ENCODE measurements around the gene SDK2.

The SDK2 gene

DNA sequence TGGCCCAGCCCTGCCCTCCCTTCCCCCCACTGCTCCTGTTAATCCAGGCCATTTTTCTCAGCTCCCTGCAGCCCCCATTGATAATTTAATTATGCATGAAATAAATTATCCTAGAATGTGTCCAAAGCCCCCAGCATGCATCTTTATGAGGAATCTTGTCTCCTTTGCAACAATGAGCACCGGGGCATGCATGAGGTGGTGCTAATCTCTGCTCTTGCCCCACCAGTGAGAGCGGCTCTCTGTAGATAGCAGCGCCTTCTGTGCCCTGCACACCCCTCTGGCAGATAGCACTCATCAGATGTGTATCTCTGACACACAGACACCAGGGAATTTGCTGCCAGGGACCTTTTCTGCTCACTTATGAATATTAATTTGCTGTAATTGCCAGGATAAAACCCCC is 192.2 kb downstream of the SDK2 start:
- DNase-seq (ENCODE audit: low read depth): no peak

DNA sequence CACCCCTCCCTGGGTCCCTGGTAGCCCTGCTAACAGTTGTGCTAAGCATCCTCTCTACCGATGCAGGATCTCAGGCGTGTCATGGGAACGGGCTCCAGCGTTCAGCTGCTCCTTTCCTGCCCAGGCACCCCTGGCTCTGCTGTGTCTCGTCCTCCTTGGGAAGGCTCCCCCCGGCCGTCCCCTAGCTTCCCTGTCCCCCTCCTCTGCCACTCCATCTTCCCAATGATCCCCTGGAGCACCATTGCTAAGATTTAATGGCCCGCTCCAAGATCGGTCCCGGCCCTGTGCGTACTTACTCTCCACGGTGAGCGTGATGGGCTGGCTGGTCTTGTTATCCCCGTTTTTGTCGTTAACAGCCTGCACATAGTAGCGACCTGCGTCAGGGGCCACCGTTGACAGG is 196.9 kb downstream of the SDK2 start:
- DNase-seq (ENCODE audit: low read depth): no peak

DNA sequence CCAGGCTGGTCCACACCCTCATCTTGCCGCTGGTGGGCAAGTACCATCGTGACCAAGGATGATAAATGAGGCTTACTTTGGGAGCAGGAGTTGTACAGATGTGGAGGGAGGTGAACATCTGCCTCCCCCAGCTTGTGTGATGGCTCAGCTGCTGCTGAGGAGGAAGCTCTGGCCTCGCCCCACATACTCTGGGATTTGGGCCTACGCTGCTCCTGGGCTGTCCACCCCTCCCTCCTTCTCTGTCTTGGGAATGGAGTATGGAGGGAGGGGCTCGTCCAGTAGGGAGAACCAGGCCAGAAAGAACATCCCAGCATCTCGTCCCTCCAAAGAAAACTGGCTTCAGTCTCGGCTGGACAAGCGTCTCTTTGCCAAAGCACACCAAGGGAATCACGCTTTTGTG is 197.6 kb downstream of the SDK2 start:
- no peak for DNase-seq (ENCODE audit: low read depth)

DNA sequence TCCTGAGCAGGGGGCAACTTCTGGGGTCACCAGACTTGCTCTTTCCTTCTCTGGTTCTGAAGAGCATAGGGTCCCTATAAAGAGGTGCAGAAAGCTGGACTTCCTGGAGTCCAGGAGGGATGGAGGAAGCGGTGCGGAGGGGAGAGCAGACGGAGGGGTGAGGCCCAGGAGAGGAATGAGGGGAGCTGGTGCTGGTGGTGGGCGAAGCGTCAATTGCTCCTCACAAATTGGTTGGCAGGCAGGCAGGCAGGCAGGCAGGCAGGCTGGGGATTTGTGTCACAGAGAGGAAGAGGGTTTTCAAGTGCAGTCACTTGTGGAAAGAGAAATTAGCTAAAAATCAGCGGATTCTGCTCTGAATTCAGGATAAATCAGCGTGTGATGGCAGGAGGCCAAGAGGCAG is 198.8 kb downstream of the SDK2 start:
- no peak for DNase-seq (ENCODE audit: low read depth)

DNA sequence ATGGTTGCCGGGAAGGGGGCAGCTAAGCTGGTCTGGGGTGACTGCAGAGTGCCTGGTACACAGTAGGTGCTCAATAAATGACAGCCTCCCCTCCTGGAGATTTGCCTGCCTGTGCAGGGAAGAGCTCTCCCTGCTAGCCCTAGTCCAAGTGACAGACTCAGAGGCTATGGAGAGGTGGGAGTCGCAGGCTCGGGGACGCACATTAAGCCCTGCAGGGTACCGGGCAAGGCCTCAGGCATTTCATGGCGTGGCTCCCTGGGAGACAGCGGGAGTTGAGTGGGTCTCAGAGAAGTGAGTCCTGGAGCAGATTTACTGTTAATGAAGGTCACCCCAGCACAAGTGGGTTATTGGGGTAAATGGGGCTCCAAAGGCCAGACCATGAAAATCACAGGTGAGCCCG is 200.2 kb downstream of the SDK2 start:
- no peak for DNase-seq (ENCODE audit: low read depth)

DNA sequence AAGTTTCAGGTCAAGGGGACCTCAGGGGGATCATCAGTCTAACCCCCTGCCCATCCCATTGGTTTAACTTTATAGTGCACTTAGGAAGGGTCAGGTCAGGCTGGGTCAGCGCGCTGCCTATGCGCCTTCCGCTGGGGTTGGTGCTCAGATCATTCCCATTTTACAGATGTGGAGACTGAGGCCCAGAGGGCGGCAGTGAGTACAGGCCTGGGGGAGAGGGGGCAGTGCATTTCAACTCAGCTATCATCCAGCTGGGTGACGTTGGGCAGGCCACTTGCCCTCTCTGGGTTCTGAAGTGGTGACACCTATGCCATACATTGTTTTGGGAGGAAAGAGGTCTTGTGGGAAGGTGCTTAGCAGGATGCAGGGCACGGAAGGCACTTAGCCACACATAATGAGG is 204.6 kb downstream of the SDK2 start:
- DNase-seq (ENCODE audit: low read depth): no peak

DNA sequence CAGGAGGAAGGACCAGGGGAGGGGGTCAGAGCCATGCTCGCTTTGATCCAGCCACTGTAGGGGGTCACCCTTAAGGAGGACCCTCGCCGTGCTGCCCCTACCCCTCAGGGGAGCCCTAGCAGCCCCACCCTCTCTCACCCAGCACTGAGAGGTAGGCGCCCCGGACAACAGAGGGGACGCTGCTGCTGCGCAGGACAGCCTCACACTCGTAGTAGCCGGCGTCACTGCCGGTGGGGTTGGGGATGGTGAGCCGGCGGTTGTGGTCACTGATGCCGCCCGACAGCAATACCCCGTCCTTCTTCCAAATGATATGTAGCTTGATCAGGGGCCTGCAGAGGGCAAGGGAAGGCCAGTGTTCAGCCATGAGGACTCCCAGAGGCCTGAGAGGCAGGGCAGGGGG is 206.4 kb downstream of the SDK2 start:
- no peak for DNase-seq (ENCODE audit: low read depth)

DNA sequence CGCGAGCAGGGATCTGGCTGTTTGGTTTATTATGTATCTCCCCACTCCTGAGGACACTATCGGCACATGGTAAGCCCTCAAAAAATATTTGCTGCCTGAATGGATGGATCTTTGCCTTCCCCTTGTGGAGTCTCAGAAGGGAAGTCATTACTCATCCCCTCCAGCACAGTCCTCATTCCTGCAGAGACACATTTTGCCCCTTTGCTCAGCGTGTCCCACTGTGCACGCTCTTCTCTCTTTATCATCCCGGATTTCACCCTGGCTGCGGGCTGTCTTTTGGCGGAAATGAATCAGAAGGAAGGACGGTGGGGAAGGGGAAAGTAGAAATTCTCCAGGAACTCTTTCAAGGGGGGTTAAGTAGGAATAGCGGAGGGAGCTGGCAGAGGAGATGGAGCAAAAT is 207.3 kb downstream of the SDK2 start:
- DNase-seq (ENCODE audit: low read depth): no peak

DNA sequence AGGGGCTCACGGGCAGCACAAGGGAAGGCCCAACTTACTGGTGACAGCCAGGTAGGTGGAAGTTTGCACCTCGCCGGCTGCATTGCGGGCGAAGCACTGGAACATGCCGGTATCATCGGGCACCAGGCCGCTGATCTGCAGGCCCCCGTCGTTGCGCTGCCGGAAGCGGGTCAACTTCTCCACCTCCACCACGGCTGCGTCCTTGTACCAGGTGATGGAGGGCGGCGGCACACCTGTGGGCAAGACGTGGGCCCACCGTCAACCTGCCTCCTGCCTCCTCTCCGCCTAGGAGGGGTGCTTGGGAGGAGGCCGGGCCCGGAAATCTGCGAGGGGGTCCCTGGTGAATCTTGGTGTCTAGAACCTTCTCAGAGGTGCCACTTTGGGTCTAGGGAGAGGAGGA is 208.8 kb downstream of the SDK2 start:
- DNase-seq (ENCODE audit: low read depth): no peak

DNA sequence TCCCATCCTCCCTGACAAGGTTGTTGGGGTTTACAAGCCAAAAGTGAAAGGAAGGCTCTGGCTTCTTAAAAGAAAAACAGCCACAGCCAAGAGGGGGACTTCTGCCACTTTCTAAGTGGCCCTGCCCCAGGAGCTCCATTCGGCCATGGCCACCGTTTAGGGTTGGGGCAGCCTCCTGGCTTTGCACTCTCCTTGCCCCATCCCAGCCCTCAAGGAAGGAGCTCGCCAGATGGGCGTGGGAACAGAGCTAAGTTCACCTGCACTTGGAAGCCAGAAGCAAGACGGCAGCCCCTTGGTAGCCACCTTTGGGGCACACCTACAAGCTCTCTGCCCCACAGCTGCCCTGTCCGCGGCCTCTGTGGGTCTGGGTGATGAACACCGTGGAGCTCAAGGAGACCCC is 210.1 kb downstream of the SDK2 start:
- no peak for DNase-seq (ENCODE audit: low read depth)

DNA sequence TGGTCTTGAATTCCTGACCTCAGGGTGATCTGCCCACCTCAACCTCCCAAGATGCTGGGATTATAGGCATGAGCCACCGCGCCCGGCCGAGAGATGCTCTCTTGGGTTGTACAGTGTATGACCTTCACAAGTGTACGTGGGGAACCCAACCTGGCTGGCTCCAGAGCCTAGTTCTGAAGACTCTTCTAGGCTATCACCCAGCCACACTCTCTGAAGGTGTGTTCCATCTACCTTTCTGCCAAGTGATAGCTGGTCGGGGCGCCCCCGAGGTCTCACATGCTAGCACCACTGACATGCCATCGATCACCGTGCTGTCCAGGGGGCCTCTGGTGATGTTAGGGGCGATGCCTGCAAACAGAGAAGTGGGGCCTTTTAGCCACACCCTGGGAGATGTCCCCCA is 210.7 kb downstream of the SDK2 start:
- DNase-seq (ENCODE audit: low read depth): no peak

DNA sequence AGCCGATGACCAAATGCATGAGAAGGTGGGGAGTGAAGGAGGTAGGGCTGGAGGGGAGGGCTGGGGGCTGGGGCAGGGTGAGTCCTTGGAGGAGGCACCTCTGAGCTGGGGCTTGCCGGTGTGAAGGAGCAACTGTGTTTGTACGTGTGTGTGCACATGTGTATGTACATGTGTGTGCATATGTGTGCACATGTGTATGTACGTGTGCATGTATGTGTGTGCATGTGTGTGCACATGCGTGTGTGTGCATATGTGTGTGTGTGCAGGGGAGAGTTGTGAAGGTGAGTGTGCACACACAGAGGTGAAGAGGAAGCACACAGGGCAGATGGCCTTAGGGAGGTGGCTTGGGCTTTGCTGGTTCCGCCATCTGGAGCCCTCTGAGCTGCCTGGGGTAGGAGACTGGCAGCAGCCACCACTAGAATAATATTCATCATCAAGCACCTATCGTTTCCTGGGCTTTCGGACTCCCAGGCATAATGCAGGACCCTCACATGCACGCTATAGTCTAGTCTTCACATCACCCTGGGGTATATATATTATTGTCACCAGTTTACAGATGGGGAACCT is 211.5 kb downstream of the SDK2 start:
- DNase-seq (ENCODE audit: low read depth): no peak

DNA sequence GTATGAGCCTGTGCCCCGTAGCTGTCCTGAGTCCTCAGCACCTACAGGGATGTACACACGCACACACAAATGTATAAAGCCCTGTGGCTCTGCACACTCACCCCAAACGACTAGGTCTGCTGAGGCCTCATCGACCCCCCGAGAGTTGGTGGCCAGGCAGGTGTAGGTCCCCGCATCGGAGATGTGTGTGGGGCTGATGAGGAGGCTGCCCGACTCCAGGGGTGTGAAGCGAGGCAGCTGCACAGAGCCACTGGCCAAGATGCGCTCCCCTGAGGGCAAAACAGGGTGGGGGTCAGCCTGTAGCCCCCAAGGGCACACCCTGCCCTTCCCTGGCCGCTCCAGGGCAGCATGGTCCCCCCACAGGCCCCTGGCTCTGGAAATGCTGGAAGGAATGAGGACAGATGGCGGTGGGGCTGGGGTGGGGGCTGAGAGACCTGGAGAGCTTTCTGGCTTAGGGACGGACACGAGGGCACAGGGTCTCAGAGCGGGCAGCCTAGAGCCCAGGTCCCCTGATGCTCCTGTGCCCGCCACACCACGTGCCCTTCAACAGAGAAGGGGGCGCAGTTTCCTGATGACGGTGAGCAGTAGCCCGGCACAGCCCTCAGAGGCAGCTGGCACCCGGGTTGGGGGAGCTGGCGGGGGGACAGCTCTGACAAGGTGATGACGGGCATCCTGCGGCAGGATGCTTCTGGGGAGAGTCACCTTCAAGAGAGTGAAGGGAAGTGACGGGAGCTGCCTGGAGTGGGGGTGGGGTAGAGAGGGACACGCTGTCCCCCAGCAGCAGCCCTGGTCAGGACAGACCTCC is 212.6 kb downstream of the SDK2 start:
- DNase-seq (ENCODE audit: low read depth): no peak

DNA sequence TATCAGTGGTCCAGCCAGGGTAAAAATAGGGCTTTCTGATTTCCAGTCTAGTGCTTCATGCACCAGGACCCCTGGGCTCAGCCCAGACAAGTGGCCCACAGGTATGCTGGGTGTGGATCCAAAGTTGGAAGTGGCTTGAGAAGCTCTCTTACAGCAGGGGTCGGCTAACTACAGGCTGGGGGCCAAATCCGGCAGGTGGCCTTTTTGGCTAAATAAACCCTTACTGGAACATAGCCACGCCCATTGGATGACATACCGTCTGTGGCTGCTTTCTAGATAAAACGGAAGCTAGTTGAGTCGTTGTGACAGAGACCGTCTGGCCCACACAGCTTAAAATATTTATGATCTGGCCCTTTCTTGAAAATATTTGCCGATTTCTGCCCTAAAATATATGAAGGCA is 213.4 kb downstream of the SDK2 start:
- DNase-seq (ENCODE audit: low read depth): no peak

DNA sequence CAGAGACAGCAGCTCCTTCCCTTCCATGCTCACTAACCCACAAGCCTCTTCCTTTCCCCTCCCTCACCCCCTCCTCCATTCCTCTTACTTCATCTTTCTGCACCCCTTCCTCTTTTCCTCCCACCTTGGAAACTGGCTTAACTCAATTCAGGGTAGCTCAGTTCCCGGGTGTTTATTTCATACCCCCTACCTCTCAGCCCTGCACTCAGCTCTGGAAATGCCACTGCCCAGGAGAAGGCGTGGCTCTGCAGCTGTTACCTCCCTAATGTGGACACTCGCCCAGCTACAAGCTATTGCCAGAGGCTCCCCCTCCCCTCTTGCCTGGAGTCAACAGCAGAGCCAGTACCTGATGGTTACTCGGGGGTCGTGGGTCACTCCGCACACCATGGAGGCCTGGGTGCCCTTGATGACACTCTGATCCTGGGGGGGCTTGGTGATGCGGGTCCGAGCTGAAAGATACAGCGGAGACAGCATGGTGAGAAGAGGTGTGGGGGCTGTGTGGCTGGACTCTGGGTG is 214.0 kb downstream of the SDK2 start:
- no peak for DNase-seq (ENCODE audit: low read depth)

DNA sequence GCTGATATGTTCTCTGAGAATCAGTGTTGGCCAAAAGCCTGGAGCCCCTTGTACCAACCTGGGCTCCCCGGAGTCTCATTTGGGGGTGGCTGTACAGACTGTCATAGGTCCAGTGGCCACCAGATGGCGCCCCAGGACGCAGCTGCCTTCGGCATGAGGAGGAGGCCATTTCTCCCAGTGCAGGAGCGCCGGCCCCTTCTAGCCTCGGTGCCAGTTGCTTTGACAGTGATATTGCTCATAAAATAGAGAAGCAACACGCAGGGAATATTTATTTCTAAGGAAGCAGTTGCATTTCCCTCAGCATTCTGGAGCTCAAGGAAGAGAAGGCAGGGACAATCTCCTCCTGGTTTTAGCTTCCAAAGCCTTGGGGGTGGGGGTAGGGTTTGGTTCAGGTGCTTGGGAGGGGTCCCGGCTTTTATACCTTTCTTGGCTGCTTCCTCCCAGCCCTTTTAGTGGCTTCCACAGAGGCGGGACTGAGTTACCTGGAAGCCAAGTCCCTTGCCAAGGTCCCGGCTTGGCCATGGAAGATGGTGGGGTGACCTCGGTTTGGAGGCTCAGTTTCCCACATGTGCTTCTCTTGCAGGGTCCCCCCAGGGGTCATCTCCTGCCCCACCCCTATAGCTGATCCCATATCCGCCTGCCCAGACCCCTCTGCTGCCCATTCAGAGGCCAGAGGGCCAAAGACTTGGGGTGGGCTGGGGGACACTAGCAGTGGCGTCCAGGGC is 214.6 kb downstream of the SDK2 start:
- peak; percentile 66 for DNase-seq (ENCODE audit: low read depth)

DNA sequence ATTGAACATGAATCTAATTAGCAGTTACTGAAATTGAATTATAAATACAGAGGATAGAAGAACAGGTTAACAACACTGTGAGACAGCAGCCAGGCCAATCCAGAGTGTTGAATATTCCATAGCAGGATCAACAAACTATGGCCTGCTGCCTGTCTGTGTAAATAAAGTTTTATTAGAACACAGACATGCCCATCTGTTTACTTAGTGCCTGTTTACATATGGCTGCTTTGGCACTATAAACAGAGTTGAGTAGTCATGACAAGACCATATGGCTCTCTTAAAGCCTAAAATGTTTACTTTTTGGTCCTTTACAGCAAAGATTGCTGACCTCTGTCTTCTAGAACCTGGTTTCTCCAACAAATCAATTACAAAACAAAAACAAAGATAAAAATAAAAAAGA is 217.0 kb downstream of the SDK2 start:
- DNase-seq (ENCODE audit: low read depth): no peak

DNA sequence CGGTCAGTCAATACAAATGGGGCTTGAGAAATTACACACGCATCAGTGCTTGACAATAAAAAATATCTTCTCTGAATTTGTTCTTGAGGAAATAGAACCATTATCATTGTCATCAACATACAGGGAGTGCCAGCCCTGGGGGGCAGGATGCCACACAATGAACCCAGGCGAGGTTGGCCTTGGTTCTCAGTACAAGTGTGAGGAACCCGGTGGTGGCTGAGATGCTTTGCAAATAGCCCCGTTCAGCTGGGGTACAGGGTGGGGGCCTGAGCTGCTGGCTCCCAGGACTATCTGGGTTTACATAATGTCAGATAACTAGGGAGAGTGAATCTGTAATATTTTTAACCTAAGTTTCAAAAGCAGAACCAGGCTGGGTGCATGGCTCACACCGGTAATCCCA is 219.7 kb downstream of the SDK2 start:
- no peak for DNase-seq (ENCODE audit: low read depth)

DNA sequence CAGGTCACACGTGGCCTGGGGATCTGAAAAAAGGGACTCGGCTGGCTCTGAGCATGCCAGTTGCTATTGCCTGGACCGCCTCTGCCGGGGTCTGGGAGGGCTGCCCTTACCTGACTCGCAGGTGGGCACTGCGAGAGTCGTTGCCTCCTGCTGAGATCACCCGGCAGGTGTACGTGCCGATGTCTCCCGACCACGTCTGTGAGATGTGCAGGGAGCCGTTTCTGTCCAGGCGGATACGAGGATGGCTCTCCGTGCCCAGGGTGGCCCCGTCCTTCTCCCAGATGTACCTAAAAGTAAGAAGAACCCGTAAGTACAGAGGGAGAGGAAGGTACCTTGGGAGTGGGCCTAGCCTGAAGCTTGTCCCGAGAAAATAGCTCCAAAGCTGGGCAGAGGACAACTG is 220.4 kb downstream of the SDK2 start:
- DNase-seq (ENCODE audit: low read depth): no peak

DNA sequence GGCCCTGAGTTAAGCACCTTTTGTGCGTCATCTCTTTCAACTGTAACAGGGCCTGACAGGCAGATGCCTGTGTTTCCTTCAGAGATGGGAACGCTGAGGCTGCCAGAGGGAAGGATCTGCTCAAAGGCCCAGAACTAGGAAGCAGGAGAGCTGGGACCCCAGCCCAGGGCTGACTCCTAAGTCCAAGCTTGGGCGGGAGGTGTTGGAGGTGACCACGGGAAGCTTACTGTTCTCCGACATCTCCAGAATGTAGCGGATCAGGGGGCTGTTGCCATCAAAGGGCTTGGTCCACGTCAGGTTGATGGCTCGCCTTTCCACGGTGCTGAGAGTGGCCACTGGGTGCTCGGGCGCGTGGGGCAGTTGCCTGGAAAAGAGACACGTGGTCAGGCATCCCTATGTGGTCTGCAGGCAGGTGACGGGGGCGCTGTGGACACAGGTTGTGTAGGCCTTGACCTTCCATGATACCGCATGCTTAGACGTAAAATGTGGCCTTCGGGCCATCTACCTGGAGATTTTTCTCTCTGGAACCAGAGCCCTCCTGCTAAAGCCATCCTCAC is 221.0 kb downstream of the SDK2 start:
- DNase-seq (ENCODE audit: low read depth): no peak

DNA sequence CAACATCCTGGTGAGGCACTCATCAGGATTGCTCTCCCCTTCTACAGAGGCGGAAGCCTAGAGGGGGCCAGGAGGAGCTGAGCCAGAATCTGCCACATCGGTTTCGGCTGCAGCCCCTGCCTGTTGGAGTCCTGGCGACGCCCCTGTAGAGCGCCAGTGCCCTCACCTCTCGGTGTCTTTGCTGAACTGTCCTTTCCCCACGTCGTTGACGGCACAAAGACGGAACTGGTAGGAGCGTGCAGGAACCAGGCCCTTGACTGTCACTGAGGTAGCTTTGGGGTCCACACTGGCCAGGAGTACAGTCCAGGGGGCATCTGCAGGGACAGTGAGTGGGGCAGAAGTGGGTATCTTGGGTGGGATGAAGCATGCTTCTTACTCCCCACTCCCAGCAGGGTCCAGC is 222.1 kb downstream of the SDK2 start:
- no peak for DNase-seq (ENCODE audit: low read depth)

DNA sequence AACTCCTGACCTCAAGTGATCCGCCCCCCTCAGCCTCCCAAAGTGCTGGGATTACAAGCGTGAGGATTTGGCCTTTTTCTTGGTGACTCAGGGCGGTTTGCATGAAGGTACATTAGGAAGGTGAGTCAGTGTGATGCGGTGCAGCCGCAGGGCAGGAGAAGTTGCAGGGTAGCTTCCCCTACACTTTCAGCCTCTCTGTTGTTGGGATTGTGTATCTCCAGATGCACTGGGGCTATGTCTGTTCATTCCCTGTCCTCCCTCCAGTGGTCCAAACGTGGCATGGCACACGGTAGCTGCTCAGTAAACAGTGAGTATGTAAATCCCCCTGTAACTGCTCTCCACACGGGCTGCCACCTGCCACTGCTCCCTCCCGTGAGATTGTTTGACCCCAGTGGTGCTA is 223.3 kb downstream of the SDK2 start:
- no peak for DNase-seq (ENCODE audit: low read depth)

DNA sequence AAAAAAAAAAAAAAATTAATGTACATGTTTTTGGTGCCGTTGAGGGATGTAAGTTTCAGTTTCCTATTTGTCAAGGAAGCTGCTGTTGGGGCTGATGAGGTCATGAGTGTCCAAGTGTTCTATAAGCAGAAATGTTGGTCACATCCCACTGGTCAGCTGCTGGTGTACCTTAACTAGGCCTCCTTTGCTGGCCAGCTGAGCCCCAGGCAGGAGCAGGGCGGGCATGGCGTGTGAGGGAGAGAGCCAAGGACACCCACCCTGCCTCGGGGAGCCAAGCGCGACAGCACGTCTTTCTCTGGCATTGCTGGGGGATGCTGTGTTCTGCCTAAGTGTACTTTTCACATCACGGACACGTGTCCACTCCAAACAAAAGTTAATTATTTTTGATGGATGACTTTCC is 224.4 kb downstream of the SDK2 start:
- DNase-seq (ENCODE audit: low read depth): no peak
